Tibial nerve (tissue), 4 donors: ENCODE results near the gene BMP5.

Source experiments
- EP300 ChIP-seq, 2 donors: sonication (generic); formaldehyde crosslinking; IDR thresholded peaks; one replicate each; pipeline ENCODE4 v1.6.1; 2017; ENCODE audit warnings: antibody characterized with exemption in 2 of 2, mild to moderate bottlenecking in 1 of 2
- POLR2A ChIP-seq, 2 donors: fragments of 450-650 bp; IDR thresholded peaks; one replicate each; pipeline ENCODE4 v1.6.1; 2017; ENCODE audit warnings: antibody characterized with exemption in 2 of 2, mild to moderate bottlenecking in 2 of 2, moderate library complexity in 2 of 2
- TF ChIP-seq, protein P1 (sequence below), 5 experiments: fragments of 200-600 bp in 3 of 5; fragments of 450-650 bp in 2 of 5; sonication (generic) in 3 of 5; IDR thresholded peaks; one replicate each; pipeline ENCODE4 v1.5.1; 2016 to 2019; ENCODE audit warnings: antibody characterized with exemption in 5 of 5, mild to moderate bottlenecking in 3 of 5, moderate library complexity in 2 of 5

DNA sequence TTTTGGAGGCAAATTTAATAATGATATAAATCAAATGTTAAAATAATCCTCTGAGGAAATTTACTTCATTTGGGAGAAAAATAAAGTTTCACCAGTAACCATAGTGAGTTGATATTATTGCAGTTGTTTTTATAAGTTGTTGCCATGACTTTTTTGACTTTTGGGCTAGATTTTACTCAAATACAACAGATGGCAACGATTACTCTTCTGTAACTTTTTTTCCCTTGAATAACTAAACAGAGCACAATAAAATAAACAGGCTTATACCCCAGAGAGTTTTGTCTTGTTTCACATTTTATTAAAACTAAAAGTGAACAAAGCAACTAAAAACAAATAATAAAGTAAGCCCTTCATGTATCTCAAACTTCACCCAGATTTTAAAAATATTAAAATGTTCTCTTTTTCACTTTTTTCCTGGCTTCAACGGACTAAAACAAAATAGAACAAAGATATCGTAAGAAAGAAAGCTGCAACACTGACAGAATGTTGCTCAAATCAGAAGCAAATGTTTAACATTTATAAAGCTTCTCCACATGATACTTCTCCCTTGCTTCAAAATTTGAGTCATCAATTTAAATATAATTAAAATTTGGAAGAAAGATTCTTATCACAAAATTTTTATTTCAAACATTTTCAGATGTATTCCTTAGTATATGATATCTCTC, 42.5 kb upstream of the BMP5 start:
- TF ChIP-seq, protein P1, sequence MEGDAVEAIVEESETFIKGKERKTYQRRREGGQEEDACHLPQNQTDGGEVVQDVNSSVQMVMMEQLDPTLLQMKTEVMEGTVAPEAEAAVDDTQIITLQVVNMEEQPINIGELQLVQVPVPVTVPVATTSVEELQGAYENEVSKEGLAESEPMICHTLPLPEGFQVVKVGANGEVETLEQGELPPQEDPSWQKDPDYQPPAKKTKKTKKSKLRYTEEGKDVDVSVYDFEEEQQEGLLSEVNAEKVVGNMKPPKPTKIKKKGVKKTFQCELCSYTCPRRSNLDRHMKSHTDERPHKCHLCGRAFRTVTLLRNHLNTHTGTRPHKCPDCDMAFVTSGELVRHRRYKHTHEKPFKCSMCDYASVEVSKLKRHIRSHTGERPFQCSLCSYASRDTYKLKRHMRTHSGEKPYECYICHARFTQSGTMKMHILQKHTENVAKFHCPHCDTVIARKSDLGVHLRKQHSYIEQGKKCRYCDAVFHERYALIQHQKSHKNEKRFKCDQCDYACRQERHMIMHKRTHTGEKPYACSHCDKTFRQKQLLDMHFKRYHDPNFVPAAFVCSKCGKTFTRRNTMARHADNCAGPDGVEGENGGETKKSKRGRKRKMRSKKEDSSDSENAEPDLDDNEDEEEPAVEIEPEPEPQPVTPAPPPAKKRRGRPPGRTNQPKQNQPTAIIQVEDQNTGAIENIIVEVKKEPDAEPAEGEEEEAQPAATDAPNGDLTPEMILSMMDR (IDR thresholded peaks at IDR 0.05) = no peak
- TF ChIP-seq EP300 (IDR thresholded peaks at IDR 0.05) = no peak
- TF ChIP-seq POLR2A (IDR thresholded peaks at IDR 0.05) = no peak
